Activated naive CD8-positive, alpha-beta T cell treated with anti-CD3 and anti-CD28 coated beads, Interleukin-2, amount 10 ng/mL, durations not matched to agents 7 days and 5 days (primary cell): ENCODE results near the gene CHMP1B. TPM values are rescaled to one million over a fixed set of nuclear protein-coding genes. Genes with fewer than 3 reads are reported as not detected.

Experiments used
- ATAC-seq: fragments of 150-1000 bp; cut with Tn5 transposase; one replicate; pipeline ENCODE4 v1.10.0; 2021; ENCODE audit warnings: low read depth, moderate library complexity
- POLR2A ChIA-PET: fragments of 350-600 bp; sonication (Branson Sonifier 250); formaldehyde crosslinking; loops from one replicate; lab custom pipeline; 2021; ENCODE audit warnings: antibody characterized with exemption; lab: Charles Lee
- DNase-seq: peaks from one replicate; pipeline ENCODE4 v3.0.0; 2021
- H3K27ac Mint-ChIP-seq: one replicate; pipeline ENCODE4 v1.8.0; 2022; ENCODE audit warnings: mild to moderate bottlenecking, mixed read lengths
- H3K27me3 Mint-ChIP-seq: one replicate; pipeline ENCODE4 v1.8.0; 2022; ENCODE audit warnings: mild to moderate bottlenecking, moderate library complexity, mixed read lengths
- H3K36me3 Mint-ChIP-seq: one replicate; pipeline ENCODE4 v1.8.0; 2021; ENCODE audit warnings: mild to moderate bottlenecking, mixed read lengths
- H3K4me1 Mint-ChIP-seq: one replicate; pipeline ENCODE4 v1.8.0; 2021; ENCODE audit warnings: mixed read lengths
- H3K4me3 Mint-ChIP-seq: one replicate; pipeline ENCODE4 v1.8.0; 2022; ENCODE audit warnings: mild to moderate bottlenecking, moderate library complexity, mixed read lengths
- H3K9me3 Mint-ChIP-seq: one replicate; pipeline ENCODE4 v1.8.0; 2021; ENCODE audit warnings: mixed read lengths
- total RNA-seq, 2 experiments: library from RNA; stranded (reverse); gene quantifications; one replicate each; pipeline ENCODE4 v1.2.3, GENCODE V29; 2021

Gene CHMP1B
- total RNA-seq, 2 experiments from 2014 or later = 35.1 to 35.2 TPM

GRCh38 chr18:11865071-11865470 is 13.9 kb downstream of the CHMP1B start:
- H3K9me3 Mint-ChIP-seq = no peaks in the 10 kb centered on the region
- H3K36me3 Mint-ChIP-seq = no peaks in the 10 kb centered on the region
- POLR2A ChIA-PET = no interaction called here
- DNase-seq (no peak), ATAC-seq (no peak)
- H3K27ac Mint-ChIP-seq = no peak overlapping the region
- no peaks in the 10 kb centered on the region for H3K27me3 Mint-ChIP-seq
- H3K4me1 Mint-ChIP-seq = peaks cover 2% of the 10 kb centered on the region
- H3K4me3 Mint-ChIP-seq = no peak overlapping the region

- no peak overlapping the region for H3K4me3 Mint-ChIP-seq
- H3K27me3 Mint-ChIP-seq = no peaks in the 10 kb centered on the region
- H3K27ac Mint-ChIP-seq = no peak overlapping the region
- ATAC-seq (no peak), DNase-seq (no peak)
- no peaks in the 10 kb centered on the region for H3K36me3 Mint-ChIP-seq
- no peaks in the 10 kb centered on the region for H3K4me1 Mint-ChIP-seq
- POLR2A ChIA-PET = no interaction called here
- H3K9me3 Mint-ChIP-seq = no peaks in the 10 kb centered on the region
Observed at GRCh38 chr18:11866329-11866728, 15.1 kb downstream of the CHMP1B start.

- Mint-ChIP-seq H3K4me3 (no peak overlapping the region), H3K27me3 (no peaks in the 10 kb centered on the region), H3K36me3 (no peaks in the 10 kb centered on the region), H3K27ac (no peak overlapping the region), H3K4me1 (no peaks in the 10 kb centered on the region), H3K9me3 (no peaks in the 10 kb centered on the region)
- ATAC-seq (no peak), DNase-seq (no peak)
- POLR2A ChIA-PET = no interaction called here
Observed at GRCh38 chr18:11866764-11867163, 15.6 kb downstream of the CHMP1B start.

- DNase-seq (no peak), ATAC-seq (no peak)
- Mint-ChIP-seq H3K4me3 (no peak overlapping the region), H3K27ac (no peak overlapping the region), H3K36me3 (no peaks in the 10 kb centered on the region), H3K9me3 (no peaks in the 10 kb centered on the region), H3K4me1 (no peaks in the 10 kb centered on the region), H3K27me3 (no peaks in the 10 kb centered on the region)
- POLR2A ChIA-PET = no interaction called here
Observed at GRCh38 chr18:11868230-11868629, 17.0 kb downstream of the CHMP1B start.

- no peak for ATAC-seq
Observed at GRCh38 chr18:11871501-11871900, 20.3 kb downstream of the CHMP1B start.

GRCh38 chr18:11872479-11873136 is 21.4 kb downstream of the CHMP1B start:
- Mint-ChIP-seq H3K27ac (no peak overlapping the region), H3K36me3 (peaks cover 3% of the 10 kb centered on the region), H3K9me3 (no peaks in the 10 kb centered on the region), H3K4me1 (no peaks in the 10 kb centered on the region), H3K27me3 (no peaks in the 10 kb centered on the region), H3K4me3 (no peak overlapping the region)
- no peak for ATAC-seq
- no peak for DNase-seq
- POLR2A ChIA-PET = no interaction called here

More at GRCh38 chr18:11871501-11871900, 20.3 kb downstream of the CHMP1B start:
- no peaks in the 10 kb centered on the region for H3K36me3 Mint-ChIP-seq
- POLR2A ChIA-PET = no interaction called here
- no peaks in the 10 kb centered on the region for H3K4me1 Mint-ChIP-seq
- H3K27me3 Mint-ChIP-seq = no peaks in the 10 kb centered on the region
- no peak overlapping the region for H3K4me3 Mint-ChIP-seq
- H3K27ac Mint-ChIP-seq = no peak overlapping the region
- H3K9me3 Mint-ChIP-seq = no peaks in the 10 kb centered on the region
- DNase-seq = no peak

- Mint-ChIP-seq H3K27ac (no peak overlapping the region), H3K4me3 (no peak overlapping the region), H3K4me1 (no peaks in the 10 kb centered on the region), H3K36me3 (peaks cover 3% of the 10 kb centered on the region), H3K27me3 (no peaks in the 10 kb centered on the region), H3K9me3 (no peaks in the 10 kb centered on the region)
- ATAC-seq (no peak), DNase-seq (no peak)
- POLR2A ChIA-PET = no interaction called here
Observed at GRCh38 chr18:11873670-11874340, 22.6 kb downstream of the CHMP1B start.

GRCh38 chr18:11874676-11875075 is 23.5 kb downstream of the CHMP1B start:
- POLR2A ChIA-PET = no interaction called here
- H3K4me1 Mint-ChIP-seq = no peaks in the 10 kb centered on the region
- no peaks in the 10 kb centered on the region for H3K27me3 Mint-ChIP-seq
- ATAC-seq (no peak), DNase-seq (no peak)
- no peak overlapping the region for H3K4me3 Mint-ChIP-seq
- H3K36me3 Mint-ChIP-seq = peaks cover 3% of the 10 kb centered on the region
- H3K27ac Mint-ChIP-seq = no peak overlapping the region
- no peaks in the 10 kb centered on the region for H3K9me3 Mint-ChIP-seq

- Mint-ChIP-seq H3K36me3 (peaks cover 3% of the 10 kb centered on the region), H3K4me1 (no peaks in the 10 kb centered on the region), H3K27ac (no peak overlapping the region), H3K4me3 (no peak overlapping the region), H3K27me3 (no peaks in the 10 kb centered on the region), H3K9me3 (no peaks in the 10 kb centered on the region)
- no peak for ATAC-seq
- POLR2A ChIA-PET = no interaction called here
- no peak for DNase-seq
Observed at GRCh38 chr18:11877497-11878135, 26.4 kb downstream of the CHMP1B start.

- Mint-ChIP-seq H3K36me3 (peaks cover 5% of the 10 kb centered on the region), H3K4me1 (no peaks in the 10 kb centered on the region), H3K27me3 (no peaks in the 10 kb centered on the region), H3K27ac (no peak overlapping the region), H3K4me3 (no peak overlapping the region), H3K9me3 (no peaks in the 10 kb centered on the region)
- POLR2A ChIA-PET = interaction anchor here (0.6 kb wide), 1 partner anchor 39 kb away, joined by 3 read pairs; no protein-coding TSS in a partner anchor
- ATAC-seq = no peak
- no peak for DNase-seq
Observed at GRCh38 chr18:11880586-11881304, 29.5 kb downstream of the CHMP1B start.

GRCh38 chr18:11882636-11883035 is 31.4 kb downstream of the CHMP1B start:
- POLR2A ChIA-PET = no interaction called here
- peaks cover 4% of the 10 kb centered on the region for H3K36me3 Mint-ChIP-seq
- no peaks in the 10 kb centered on the region for H3K4me1 Mint-ChIP-seq
- no peaks in the 10 kb centered on the region for H3K27me3 Mint-ChIP-seq
- no peak overlapping the region for H3K4me3 Mint-ChIP-seq
- no peaks in the 10 kb centered on the region for H3K9me3 Mint-ChIP-seq
- no peak for DNase-seq
- ATAC-seq = no peak
- no peak overlapping the region for H3K27ac Mint-ChIP-seq

GRCh38 chr18:11883153-11883552 is 31.9 kb downstream of the CHMP1B start:
- no peaks in the 10 kb centered on the region for H3K4me1 Mint-ChIP-seq
- ATAC-seq (no peak), DNase-seq (no peak)
- no peaks in the 10 kb centered on the region for H3K27me3 Mint-ChIP-seq
- peaks cover 4% of the 10 kb centered on the region for H3K36me3 Mint-ChIP-seq
- POLR2A ChIA-PET = no interaction called here
- H3K27ac Mint-ChIP-seq = no peak overlapping the region
- H3K9me3 Mint-ChIP-seq = no peaks in the 10 kb centered on the region
- no peak overlapping the region for H3K4me3 Mint-ChIP-seq

- no peak for DNase-seq
- POLR2A ChIA-PET = no interaction called here
- peaks cover 4% of the 10 kb centered on the region for H3K36me3 Mint-ChIP-seq
- no peaks in the 10 kb centered on the region for H3K9me3 Mint-ChIP-seq
- no peaks in the 10 kb centered on the region for H3K27me3 Mint-ChIP-seq
- no peak for ATAC-seq
- H3K27ac Mint-ChIP-seq = no peak overlapping the region
- H3K4me1 Mint-ChIP-seq = no peaks in the 10 kb centered on the region
- H3K4me3 Mint-ChIP-seq = no peak overlapping the region
Observed at GRCh38 chr18:11884396-11885030, 33.3 kb downstream of the CHMP1B start.
